Breast epithelium (tissue), 4 donors: ENCODE results near the gene ZNF681. TPM values are rescaled to one million over a fixed set of nuclear protein-coding genes. Genes with fewer than 3 reads are reported as not detected.

Experiments used
- DNase-seq, 2 donors: peaks; one replicate each; pipeline ENCODE4 v3.0.0-alpha.2; 2019; ENCODE audit warnings: low spot score in 2 of 2
- H3K27ac ChIP-seq, 2 donors: fragments of 200-600 bp; sonication (generic) in 1 of 2; one replicate each; pipeline ENCODE4 v1.5.1; 2016 to 2019; ENCODE audit warnings: mild to moderate bottlenecking in 1 of 2
- H3K27me3 ChIP-seq, 2 donors: fragments of 200-600 bp; sonication (generic) in 1 of 2; one replicate each; pipeline versions ENCODE4 v1.5.1 to v1.6.0; 2017 to 2019; ENCODE audit warnings: control low read depth in 1 of 2, mild to moderate bottlenecking in 1 of 2
- H3K36me3 ChIP-seq: fragments of 200-600 bp; one replicate; pipeline ENCODE4 v1.5.1; 2019
- H3K4me1 ChIP-seq, 2 donors: fragments of 200-600 bp; sonication (generic); one replicate each; pipeline ENCODE4 v1.5.1; 2016 to 2019; ENCODE audit warnings: control low read depth in 1 of 2
- H3K4me3 ChIP-seq, 3 donors: fragments of 200-600 bp; sonication (generic); 1 replicate in 2 of 3; 2 replicates in 1 of 3; pipeline ENCODE4 v1.5.1; 2016 to 2019; ENCODE audit warnings: mild to moderate bottlenecking in 3 of 3, moderate library complexity in 2 of 3
- H3K9me3 ChIP-seq, 2 donors: fragments of 200-600 bp; sonication (generic) in 1 of 2; one replicate each; pipeline ENCODE4 v1.5.1; 2016 to 2019; ENCODE audit warnings: control low read depth in 1 of 2
- CTCF ChIP-seq, 3 donors: fragments of 450-650 bp; IDR thresholded peaks; one replicate each; pipeline ENCODE4 v1.5.1; 2016 to 2017; ENCODE audit warnings: antibody characterized with exemption in 3 of 3, mild to moderate bottlenecking in 3 of 3, moderate library complexity in 3 of 3
- POLR2A ChIP-seq: fragments of 450-650 bp; IDR thresholded peaks from one replicate; pipeline ENCODE4 v1.6.1; 2016; ENCODE audit warnings: antibody characterized with exemption, mild to moderate bottlenecking, moderate library complexity
- POLR2AphosphoS5 ChIP-seq, 3 donors: sonication (generic); formaldehyde crosslinking; IDR thresholded peaks; one replicate each; pipeline ENCODE4 v1.6.1; 2017; ENCODE audit warnings: antibody characterized with exemption in 3 of 3
- intact Hi-C: fragments of 100-400 bp; cut with DNase I; formaldehyde crosslinking; loops from one replicate; pipeline ENCODE4 v1.15.1; 2023; ENCODE audit warnings: low total_unique reads
- total RNA-seq, 3 donors: library from RNA; depleted of rRNA; stranded (reverse); fragments of >200 nt; gene quantifications; one replicate each; pipeline ENCODE4 v1.1.0, GENCODE V29; 2016

ZNF681 gene
- total RNA-seq, 3 donors from 2014 or later = 1.1 to 6.1 (median 2.6) TPM

- no peaks in the 10 kb centered on the region for H3K27me3 ChIP-seq
- H3K36me3 ChIP-seq = no peaks in the 10 kb centered on the region
- DNase-seq = no peak
- H3K27ac ChIP-seq = no peak overlapping the region
- no peak overlapping the region for H3K4me3 ChIP-seq
- TF ChIP-seq CTCF (IDR thresholded peaks at IDR 0.05) (no peak), POLR2A (no peak)
- no peaks in the 10 kb centered on the region for H3K4me1 ChIP-seq
- H3K9me3 ChIP-seq = peaks cover 12 to 23% of the 10 kb centered on the region in 2 donors
- intact Hi-C loops = loop anchor here (5.0 kb wide), 1 partner anchor 132 kb away; no protein-coding TSS in a partner anchor
These were observed 41.6 kb upstream of the ZNF681 start for GRCh38 chr19:23800271-23800670.

DNA sequence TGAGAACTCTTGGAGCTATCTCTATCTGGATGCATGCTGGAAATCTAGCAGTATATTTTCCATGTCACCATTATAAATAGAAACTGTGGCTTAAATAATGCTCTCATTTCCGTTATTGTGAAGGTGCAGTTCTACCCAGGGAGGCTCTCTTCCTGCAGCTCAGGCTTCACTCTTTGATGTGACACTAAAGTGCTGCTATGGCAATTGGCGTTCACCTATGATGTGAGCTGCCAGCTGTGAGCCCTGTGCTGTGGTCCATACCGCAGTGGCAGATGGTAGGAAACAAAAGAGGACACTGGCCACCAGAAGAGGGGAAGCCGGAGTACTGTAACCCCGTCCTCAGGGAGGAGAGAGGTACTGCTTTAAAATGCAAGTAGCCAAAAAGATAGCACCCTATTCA, 40.6 kb upstream of the ZNF681 start:
- DNase-seq = no peak
- H3K4me1 ChIP-seq = no peaks in the 10 kb centered on the region
- TF ChIP-seq POLR2AphosphoS5 (IDR thresholded peaks at IDR 0.05) (no peak), POLR2A (no peak), CTCF (IDR thresholded peaks at IDR 0.05) (no peak)
- H3K27me3 ChIP-seq = no peaks in the 10 kb centered on the region
- H3K4me3 ChIP-seq = no peak overlapping the region
- H3K36me3 ChIP-seq = no peaks in the 10 kb centered on the region
- no peak overlapping the region for H3K27ac ChIP-seq
- intact Hi-C loops = no loop called here
- peaks cover 12 to 25% of the 10 kb centered on the region in 2 donors for H3K9me3 ChIP-seq

DNA sequence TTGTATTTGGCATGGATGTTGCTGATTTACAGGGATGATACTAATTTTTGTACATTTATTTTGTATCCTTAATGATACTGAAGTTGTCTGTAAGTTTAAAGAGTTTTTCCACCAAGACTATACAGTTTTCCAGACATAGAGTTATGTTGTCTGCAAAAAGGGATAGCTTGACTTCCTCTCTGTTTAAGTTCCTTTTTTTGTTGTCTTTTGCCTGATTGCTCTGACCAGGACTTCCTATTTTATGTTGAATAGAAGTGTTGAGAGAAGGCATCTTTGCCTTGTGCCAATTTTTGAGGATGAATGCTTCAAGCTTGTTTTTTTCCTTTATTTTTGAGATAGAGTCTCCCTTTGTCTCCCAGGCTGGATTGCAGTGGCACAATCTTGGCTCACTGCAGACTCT, 36.8 kb upstream of the ZNF681 start:
- TF ChIP-seq POLR2A (no peak), POLR2AphosphoS5 (IDR thresholded peaks at IDR 0.05) (no peak), CTCF (IDR thresholded peaks at IDR 0.05) (no peak)
- Histone ChIP-seq H3K4me1 (no peaks in the 10 kb centered on the region), H3K9me3 (peaks cover 12 to 25% of the 10 kb centered on the region in 2 donors), H3K27me3 (no peaks in the 10 kb centered on the region), H3K4me3 (no peak overlapping the region), H3K36me3 (no peaks in the 10 kb centered on the region), H3K27ac (no peak overlapping the region)
- DNase-seq = no peak
- intact Hi-C loops = no loop called here

DNA sequence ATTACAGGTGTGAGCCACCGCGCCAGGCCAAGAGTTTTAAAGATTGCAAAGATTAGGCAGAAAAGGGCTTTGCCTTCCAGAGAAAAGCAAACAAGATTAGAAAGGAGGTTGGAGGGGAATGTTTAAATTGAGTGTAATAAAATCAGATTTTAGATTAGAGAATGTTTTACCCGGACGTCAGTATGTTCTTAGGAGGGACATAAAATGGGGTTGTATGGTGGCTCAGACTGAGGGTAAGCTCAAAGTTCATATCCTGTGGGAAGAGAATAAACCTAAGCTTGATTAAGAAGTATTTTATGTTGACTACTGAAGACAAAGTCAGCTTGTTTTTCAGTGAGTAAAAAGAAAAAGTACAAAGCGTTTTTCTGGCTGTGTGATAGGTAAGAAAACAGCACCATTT, 34.1 kb upstream of the ZNF681 start:
- Histone ChIP-seq H3K36me3 (no peaks in the 10 kb centered on the region), H3K27ac (no peak overlapping the region), H3K4me1 (no peaks in the 10 kb centered on the region), H3K9me3 (peaks cover 18 to 25% of the 10 kb centered on the region in 2 donors), H3K4me3 (no peak overlapping the region), H3K27me3 (no peaks in the 10 kb centered on the region)
- TF ChIP-seq POLR2AphosphoS5 (IDR thresholded peaks at IDR 0.05) (no peak), CTCF (IDR thresholded peaks at IDR 0.05) (no peak), POLR2A (no peak)
- DNase-seq = no peak
- intact Hi-C loops = no loop called here

DNA sequence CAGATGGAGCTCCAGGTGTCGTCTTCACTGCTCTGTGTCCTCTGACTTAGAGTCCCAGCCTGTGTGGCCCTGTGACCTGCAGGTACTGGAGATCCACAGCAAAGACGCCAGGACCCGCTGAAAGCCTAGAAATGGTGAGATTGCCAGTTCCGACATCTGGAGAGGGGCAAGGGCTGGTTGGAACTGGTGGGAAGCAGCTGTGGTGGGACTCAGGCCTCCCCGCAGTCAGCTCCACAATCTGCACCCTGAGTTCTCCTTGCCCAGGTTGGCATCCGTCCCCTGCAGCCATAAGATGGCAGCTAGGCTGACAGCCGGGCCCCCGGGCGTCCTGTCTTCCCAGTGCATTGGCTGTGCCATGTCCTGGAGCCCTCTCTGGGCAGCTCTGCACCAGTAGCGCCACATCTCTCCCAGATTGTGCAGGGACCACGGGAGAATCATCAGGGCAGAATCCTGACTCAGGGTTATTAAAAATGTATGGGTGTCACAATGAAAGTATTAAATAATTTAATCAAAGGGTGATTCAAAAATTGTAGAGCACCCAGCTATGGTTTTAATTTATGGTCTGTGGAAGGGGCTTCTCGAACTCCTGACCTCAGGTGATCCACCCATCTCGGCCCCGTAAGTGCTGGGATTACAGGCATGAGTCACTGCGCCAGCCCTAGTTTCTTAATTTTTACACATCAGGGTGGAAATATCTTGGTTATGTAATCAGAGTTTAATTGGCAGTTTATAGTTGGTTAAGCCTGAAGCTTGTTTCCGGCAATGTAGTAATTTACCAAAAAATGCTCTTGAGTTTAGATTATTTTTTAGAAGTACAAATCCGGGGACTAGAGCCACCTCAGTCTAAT, 32.2 kb upstream of the ZNF681 start:
- no peak for DNase-seq
- Histone ChIP-seq H3K27ac (no peak overlapping the region), H3K36me3 (no peaks in the 10 kb centered on the region), H3K4me1 (no peaks in the 10 kb centered on the region), H3K9me3 (peaks cover 8 to 11% of the 10 kb centered on the region in 2 donors), H3K27me3 (no peaks in the 10 kb centered on the region), H3K4me3 (no peak overlapping the region)
- TF ChIP-seq CTCF (IDR thresholded peaks at IDR 0.05) (no peak), POLR2AphosphoS5 (IDR thresholded peaks at IDR 0.05) (no peak), POLR2A (no peak)
- intact Hi-C loops = no loop called here
